GM21723 (cell line): ENCODE measurements around the gene SYNE3.

Experiments
- ATAC-seq: cut with Tn5 transposase; IDR thresholded peaks from one replicate; pipeline ENCODE4 v1.9.1; 2021; ENCODE audit warnings: mild to moderate bottlenecking, moderate library complexity; ENCODE audit not compliant: unreplicated experiment

The SYNE3 gene

DNA sequence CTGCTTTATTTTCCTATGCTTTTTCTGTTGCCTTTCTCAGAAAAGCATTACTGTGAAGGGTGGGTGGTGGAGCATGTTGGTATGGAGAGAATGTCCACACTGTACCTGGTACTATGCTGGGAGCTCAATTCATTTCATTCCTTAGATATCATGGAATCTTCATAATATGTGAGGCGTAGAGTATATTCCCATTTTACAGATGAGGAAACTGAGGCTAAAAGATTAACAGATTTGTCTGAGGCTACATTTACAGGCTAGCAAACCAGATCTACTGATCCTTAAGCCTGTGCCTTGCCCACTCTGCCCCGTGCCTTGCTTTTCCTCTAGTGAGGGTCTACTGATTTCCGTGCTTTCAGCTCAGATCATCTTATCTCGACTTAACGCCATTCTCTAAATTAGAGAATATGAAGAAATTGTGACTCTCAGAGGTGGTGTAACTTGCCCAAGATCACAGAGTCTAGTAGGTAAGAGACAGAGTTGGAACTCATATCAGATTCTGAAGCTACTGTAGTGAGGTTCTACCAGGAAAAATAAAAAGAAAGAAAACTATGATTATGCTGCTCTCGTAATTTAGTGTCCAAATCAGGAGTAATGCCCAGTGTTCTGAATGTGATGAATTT lies 23.9 kb upstream of the SYNE3 start:
- no peak for ATAC-seq

DNA sequence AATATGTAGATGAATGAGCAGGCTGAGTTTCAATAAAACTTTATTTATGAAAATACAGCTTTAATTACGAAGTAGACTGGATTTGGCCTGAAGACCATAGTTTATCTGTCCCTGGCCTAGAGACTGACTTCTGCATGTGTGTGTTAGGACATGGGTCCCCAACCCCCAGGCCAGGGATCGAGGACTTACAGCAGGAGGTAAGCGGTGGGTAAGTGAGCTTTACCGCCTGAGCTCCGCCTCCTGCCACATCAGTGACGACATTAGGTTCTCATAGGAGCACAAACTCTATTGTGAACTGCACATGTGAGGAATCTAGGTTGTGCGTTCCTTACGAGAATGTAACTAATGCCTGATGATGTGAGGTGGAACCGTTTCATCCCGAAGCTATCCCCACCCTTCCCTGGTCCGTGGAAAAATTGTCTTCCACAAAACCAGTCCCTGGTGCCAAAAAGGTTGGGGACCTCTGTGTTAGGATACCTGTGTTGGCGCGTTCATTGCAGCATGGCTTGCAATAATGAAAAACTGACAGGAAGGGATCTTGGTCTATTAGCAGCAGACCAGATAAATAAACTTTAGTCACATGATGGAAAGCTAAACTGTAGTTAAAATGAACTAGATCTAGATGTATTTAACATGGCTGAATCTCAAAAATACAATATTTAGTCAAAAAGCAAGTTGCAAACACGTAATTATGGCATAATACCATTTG lies 22.5 kb upstream of the SYNE3 start:
- no peak for ATAC-seq

DNA sequence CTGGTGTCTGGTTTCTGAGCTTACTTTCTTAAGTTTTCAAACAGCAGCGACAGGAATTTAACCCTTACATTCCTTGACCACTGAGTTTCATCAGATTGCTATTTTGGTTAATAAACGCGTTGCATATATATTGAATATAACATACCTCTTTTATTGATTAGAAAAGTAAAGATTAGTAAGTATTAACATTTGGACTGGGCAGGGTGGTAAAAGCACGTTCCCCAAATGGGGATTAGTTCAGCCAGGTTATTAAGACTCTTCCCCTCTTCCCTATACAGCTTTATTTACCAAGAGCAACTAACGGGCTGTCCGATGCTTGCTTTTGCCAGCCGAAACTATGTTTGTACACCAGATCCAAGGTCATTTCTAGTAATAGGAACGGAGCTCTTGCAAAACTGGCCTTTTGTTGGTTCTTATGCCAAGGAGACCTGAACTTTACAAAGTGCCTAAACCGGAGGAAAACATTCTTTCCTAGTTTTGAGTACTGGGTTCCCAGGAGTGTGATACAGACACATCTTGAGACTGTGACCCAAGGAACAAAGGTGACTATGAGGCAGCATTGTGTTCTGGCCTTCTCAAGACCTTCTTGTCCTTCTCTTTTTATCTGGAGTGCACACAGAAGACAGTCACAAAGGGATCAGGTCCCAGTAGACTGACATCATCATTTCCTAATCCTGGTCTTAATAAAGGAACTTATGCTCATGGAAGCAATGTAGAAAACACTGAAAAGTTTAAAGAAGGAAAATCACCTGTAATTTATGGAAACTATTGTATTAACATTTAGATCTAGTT lies 21.0 kb upstream of the SYNE3 start:
- no peak for ATAC-seq

DNA sequence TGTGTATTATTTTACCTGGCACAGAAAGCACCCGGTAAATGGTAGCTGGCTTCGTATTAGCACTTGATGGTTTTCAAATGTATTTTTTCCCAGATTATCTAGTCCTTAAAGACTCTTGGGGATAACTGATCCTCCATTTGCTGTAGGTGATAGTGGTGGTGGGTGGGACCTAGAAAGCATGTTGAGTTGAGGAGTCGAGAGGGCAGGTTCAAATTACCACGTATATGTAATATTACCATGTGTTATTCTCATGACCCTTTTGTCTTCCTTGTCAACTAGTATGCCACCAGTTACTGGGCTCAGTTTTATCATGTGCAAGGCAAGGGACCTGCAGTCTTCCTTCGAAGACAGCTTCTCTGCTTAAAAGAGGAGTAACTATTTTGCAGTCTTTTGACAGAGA lies 20.2 kb upstream of the SYNE3 start:
- no peak for ATAC-seq

DNA sequence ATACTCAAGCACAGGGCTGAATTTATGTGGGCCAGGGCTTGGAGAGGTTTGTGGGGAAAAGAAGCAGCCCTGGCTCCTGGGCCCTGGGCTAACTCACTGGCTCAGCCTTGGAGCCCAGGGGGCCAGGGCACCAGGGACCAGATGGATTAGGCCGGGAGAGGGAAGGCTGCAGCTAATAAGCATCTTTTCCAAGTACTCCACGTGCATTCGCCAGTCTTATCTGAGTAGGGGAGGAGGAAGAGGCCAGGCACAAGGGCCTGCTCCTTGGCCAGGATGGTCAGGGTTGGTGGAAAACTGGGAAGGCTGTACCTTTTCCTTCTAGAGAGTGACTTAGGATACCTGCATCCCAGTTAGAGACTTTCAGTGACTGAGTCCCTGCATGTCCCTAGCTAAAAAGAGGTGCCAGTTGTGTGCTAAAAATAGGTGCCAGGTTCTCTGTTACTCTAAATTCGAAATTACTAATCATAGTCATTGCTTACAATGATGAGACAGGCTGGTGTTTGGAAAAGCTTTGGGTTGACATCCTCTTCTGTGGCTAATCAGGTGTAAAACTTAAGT lies 19.7 kb upstream of the SYNE3 start:
- no peak for ATAC-seq

DNA sequence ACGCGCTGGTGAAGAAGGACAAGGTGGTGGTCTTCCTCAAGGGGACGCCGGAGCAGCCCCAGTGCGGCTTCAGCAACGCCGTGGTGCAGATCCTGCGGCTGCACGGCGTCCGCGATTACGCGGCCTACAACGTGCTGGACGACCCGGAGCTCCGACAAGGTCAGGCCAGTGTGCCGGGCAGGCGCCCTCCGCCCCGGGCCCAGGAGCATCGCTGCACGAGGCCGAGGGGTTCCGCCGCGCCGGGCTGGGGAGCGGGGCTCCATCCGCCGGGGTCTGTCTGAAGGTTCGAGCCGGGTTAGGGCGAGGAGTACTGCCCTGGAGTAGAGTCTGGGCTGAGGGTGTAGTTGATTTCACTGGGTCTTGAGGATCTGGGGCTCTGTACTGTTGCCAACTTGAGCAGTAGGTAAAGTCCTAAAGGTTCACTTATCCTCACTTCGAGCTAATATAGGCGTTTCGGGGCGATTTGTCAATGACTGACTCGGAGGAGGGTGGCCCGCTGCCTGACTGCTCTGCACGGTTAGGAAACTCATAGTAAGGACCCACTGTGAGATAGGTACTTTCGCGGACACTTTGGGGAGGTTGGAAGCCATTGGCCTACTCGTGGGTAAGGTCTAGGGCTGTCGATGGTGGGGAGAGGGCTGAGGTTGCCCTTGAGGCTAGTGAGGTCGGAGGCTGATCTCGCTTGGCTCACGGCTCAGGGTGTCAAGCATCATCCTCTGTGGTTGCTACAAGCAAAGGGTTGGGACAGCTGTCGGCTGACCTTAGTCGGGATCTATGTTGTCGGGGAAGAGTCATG lies 19.0 kb upstream of the SYNE3 start:
- peak; percentile 6 for ATAC-seq

DNA sequence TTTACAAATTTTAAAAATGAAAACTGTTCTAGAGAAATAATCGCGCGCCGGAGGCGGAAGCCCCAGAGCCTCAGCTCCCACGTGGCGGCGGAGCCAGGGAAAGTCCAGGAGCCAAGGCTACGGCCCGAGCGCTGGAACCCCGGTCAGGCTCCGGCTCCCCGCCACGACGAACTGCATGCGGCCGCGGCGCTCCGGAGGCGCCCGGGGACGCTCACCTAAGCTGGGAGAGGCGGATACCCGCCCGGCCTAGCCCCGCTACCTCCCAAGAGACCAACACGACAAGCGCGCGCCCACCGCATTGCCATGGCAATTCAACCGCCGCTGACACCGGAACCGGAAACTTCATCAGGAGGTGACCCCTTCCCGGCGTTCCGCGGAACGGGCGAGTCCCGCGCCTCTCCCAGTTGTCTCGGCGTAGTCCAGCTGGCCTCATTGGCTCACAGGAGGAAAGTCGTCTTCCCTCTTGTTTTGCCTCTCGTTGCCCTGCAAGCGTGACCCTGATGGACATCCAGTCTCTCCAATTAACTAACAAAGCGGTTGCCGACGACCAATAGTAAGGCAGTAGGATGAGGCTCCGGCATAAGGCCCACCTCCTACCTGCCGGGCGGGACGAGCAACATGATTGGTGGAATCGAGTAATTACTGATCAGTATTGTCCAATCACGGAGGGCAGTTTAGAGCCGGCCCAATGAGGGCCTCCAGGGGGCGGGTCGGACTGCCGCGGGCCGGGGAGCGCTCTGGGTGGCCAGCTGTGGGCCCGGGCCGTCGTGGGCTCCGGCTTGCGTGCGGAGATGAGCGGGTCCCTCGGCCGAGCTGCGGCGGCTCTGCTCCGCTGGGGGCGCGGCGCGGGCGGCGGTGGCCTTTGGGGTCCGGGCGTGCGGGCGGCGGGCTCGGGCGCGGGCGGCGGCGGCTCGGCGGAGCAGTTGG lies 18.1 kb upstream of the SYNE3 start, which contains the start of gene GLRX5:
GLRX5 (plus strand) TSS at position 752 of the 927 bp plus-strand sequence; CDS start at position 792, 40 bp downstream.
- ATAC-seq, result peak; percentile 90

DNA sequence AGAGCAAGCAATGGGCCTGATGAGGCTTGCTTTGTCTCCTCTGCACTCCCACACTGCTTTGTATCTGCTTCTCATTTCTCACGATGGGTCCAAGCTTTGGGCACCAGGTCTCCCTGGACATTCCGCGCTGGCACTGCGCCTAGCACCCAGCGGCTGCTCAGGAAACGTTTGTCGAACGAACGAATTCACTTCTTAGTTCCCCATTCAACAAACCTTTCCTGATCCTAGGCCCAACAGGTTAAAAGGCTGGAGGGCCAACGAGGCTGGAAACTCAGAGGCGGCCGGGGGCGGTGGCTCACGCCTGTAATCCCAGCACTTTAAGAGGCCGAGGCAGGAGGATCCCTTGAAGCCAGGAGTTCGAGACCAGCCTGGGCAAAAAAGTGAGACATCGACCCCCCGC lies 17.4 kb upstream of the SYNE3 start:
- ATAC-seq, result no peak

DNA sequence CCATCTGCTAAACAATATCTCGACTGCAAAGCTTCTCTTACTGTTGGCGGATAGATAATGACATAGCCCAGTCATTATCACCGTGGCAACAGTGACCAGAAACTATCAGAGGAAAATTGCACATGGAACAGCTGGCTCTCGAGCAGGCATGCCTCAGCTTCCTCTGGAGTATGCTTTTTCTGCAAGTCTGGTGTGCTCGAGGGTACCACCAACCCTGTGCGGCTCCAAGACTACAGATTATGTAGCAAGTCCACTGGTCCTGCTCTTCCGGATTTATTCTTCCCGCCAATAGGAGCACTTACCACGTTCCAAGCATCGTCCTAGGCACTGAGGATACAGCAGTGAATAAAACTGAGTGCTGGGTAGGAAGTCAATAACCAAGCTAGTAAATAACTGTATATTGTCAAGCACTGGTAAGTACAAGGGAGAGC lies 17.0 kb upstream of the SYNE3 start:
- ATAC-seq, result no peak

DNA sequence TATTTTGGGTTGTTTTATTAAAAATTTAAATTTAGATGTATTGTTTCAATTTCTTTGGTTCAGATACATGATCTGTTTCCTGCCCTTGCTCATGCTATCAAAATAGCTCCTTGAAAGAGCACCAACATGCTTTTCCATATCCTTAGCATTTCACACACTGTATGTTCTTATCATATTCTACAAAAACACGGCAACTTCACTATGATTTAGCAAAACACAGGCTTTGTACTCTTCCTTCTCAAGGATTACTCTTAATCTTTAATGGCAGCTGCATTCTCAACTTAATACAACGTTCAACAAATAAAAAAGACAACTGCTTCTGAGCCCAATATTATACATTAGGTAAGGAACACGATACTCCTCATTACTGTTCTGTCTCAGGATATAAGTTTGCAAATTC lies 15.5 kb upstream of the SYNE3 start:
- no peak for ATAC-seq

DNA sequence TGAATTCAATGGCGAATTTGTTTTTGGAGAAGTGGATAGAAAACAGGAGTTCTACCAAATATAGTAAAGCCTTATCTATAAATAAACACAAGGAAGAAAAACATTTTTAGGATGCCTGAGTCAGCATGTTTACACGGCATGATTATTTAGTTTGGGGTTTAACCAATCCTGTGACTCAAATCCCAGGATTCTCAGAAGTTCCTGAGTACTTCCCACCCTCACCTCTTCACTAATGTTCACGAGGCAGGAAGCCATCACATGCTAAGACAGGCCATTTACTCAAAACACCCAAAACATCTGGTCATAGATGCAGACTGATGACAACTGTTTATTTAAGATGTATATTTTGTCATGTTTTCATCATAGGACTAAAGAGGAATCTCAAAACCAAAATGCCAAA lies 15.0 kb upstream of the SYNE3 start:
- no peak for ATAC-seq

DNA sequence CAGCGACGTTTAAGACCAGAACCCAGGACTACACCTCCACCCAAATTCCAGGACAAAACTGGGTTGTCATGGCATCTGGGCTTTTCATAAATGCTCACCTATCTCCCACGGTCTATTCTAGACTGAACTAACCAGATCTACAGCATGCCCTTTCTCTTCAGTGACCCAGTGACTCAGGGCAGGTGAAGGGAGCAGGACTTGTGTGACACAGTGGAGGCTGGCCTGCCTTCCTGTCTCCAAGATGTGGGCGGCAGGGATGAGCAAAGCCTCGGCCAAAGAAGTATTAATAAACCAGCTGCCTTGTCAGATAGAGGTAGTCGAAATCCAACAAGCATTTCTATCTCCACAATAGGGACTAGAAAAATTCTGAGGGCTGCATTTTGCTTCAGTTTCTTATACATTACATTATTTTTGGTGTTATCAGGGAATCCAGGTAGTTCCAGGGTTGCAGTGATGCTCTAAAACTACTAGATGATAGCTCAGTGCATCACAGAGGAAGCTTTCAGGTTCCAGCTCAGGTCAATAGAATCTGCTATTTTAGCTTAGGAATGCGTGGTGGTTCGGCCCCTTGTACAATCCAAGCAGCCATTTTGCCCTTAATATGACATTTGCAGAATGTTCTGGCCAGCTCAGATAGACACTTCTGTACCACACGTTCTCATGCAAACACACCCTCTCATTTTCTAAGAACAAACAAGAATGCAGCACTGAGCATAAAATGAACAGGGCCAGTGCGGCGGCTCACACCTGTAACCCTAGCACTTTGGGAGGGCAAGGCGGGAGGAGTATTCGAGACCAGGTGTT lies 14.2 kb upstream of the SYNE3 start:
- no peak for ATAC-seq

DNA sequence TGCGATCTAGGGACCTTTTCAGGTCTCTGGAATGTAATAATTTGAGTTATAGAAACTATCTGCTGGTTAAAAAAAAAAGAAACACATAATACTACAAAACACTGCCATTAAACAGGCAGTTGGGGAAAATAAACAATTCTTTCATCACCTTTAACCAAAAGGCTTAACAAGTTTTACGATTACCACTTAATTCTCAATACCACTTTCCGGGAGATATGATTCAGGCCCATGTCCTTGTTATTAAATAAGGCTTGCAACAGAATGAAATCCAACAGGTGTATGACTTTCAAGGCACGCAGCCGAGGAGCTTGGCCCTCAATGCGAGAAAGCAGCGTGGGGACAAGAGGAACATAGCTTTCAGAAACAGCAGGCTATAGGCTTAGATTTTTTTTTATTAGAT lies 12.8 kb upstream of the SYNE3 start:
- ATAC-seq, result no peak

DNA sequence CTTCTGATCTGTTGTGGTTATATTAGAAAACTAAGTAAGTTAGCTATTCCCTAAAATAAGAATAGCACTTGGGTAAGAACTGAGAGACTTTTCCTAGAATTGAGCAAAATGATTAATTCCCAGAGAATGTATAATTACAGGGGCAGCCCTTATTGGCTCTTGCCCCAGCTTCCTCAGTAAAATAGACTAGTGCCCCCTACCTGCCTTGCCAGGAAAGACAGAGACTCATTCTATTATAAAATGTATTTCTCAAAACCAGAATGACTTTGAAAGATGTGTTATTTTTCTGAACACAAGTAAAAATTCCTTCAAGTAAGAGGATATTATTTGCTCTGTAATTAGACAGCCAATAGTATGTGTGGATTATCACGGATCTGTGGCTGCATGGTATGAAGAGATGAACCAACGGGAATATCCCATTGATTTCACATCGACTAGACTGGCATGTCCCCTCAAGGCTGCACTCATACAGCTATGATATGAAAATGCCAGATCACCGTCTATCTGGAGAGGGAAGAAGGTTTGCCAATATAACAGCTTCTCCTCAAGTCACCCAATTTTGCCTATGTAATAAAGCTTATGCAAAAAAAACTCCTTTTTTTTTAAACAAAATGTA lies 11.0 kb upstream of the SYNE3 start:
- peak; percentile 62 for ATAC-seq

DNA sequence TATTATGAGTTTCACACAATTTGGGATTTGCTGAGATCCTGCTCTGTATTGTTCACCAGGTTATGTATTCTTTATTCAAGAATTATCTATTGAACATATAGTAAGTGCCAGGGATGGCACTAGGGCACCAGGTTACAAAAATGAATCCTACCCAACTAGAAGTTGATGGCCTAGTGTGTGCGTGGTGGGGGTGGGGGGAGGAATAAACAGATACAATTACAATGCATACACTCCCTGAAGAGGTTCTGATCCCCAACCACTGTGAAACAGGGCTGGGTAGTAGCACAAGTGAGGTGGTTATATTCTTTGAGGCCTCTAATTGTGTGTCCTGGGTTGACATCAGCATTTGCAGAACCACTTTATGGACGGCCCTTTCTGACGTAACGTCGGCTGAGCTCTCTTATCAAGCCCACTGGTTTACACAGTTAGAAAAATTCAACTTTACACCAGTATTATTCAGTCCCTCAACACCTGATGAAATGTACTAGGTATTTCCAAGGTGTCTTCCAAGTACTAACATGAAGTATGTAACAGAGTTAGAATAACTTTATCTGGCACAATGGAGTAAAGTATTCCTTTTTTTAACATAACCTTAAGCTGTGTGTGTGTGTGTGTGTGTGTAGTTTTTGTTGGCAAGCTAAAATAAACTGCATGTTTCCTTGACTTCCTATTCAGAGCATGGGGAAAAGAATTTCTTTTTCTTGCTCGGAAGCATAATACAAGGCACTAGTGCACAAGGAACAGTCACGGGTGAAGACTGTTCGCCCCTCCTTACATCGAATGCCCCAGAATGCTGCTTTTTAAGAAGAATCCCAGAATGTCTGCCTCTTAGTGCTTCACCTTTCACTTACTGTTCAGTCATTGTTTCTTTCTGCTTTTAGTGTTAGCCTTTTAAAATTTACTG lies 10.3 kb upstream of the SYNE3 start:
- ATAC-seq, result no peak

DNA sequence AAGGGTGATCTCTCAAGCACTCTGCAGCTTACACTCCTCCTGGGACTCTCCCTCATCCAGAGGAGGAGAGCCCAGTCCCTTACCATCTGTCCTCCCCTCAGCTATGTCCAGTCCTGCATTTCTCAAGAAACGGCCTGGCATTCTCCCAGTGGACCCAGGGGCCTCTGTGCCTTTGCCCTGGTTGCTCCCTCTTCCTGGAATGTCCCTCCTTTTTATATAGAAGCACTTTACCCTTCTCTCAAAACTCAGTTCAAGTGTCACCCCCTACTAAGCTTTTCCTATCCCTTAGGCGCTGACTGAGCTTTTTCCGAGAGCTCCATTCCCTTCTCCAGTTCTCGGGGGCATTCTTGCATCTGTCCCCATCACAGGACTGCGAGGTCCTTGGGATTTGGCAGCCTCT lies 9.5 kb upstream of the SYNE3 start:
- ATAC-seq, result no peak

DNA sequence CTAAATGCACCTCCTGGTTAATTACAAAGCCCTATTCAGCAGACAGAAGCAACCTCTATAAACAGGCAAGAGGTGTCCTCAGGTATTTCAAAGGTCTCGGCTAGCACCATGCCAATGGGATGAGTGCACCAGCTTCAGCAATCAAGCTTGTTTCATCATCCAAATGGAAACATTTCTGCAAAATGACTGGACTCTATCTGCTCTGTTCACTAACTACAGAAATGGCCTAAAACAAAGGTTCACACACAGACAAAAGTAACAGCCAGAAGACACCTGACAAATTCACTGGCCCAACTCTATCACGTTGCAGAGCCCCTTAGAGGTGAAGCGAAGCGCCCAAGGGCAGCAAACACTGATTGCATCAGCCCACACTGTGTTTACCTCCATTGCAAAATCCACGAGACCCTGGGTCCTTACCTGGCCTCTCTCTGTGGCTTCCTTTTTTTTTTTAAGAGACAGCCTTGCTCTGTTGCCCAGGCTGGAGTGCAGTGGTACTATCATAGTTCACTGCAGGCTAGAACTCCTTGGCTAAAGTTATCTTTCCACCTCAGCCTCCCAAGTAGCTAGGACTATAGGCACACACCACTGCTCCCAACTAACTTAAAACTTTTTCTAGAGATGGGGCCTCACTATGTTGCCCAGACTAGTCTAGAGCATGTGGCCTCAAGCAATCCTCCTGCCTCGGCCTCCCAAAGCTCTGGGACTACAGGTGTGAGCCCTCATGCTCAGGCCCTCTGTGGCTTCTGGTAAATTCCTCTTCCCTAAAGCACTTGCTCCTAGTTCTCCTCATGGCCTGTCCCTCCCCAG lies 8.5 kb upstream of the SYNE3 start:
- no peak for ATAC-seq
